Measurements from ENCODE around the gene TTC28.

TTC28 gene

GRCh38 chr22:27949421-27949820 lies 730.2 kb downstream of the TTC28 start:
- Histone ChIP-seq H3K4me3 (ENCODE audit: low read depth in 1 of 2, low read length in 1 of 2) (no peak overlapping the region), H3K27ac (no peak overlapping the region), H3K9me3 (no peaks in the 10 kb centered on the region), H3K27me3 (no peaks in the 10 kb centered on the region), H3K36me3 (no peaks in the 10 kb centered on the region), H3K4me1 (ENCODE audit: control insufficient read depth in 1 of 2, insufficient read depth in 1 of 2, low read depth in 1 of 2, low read length in 1 of 2) (no peaks in the 10 kb centered on the region)
- TF ChIP-seq CTCF (IDR thresholded peaks at IDR 0.05) = no peak

- no peaks in the 10 kb centered on the region for H3K4me1 ChIP-seq (ENCODE audit: control insufficient read depth in 1 of 2, insufficient read depth in 1 of 2, low read depth in 1 of 2, low read length in 1 of 2)
- TF ChIP-seq CTCF (IDR thresholded peaks at IDR 0.05) = no peak
- no peaks in the 10 kb centered on the region for H3K9me3 ChIP-seq
- no peak overlapping the region for H3K4me3 ChIP-seq (ENCODE audit: low read depth in 1 of 2, low read length in 1 of 2)
- H3K27ac ChIP-seq = no peak overlapping the region
- no peaks in the 10 kb centered on the region for H3K27me3 ChIP-seq
- H3K36me3 ChIP-seq = no peaks in the 10 kb centered on the region
Observed at GRCh38 chr22:27948569-27948968, 731.1 kb downstream of the TTC28 start.

- Histone ChIP-seq H3K36me3 (no peaks in the 10 kb centered on the region), H3K27ac (no peak overlapping the region), H3K4me1 (ENCODE audit: control insufficient read depth in 1 of 2, insufficient read depth in 1 of 2, low read depth in 1 of 2, low read length in 1 of 2) (no peaks in the 10 kb centered on the region), H3K4me3 (ENCODE audit: low read depth in 1 of 2, low read length in 1 of 2) (no peak overlapping the region), H3K27me3 (no peaks in the 10 kb centered on the region), H3K9me3 (no peaks in the 10 kb centered on the region)
- no peak for TF ChIP-seq CTCF (IDR thresholded peaks at IDR 0.05)
Observed at GRCh38 chr22:27947448-27947847, 732.2 kb downstream of the TTC28 start.

GRCh38 chr22:27941143-27941542 lies 738.5 kb downstream of the TTC28 start:
- H3K36me3 ChIP-seq = no peaks in the 10 kb centered on the region
- no peaks in the 10 kb centered on the region for H3K4me1 ChIP-seq (ENCODE audit: control insufficient read depth in 1 of 2, insufficient read depth in 1 of 2, low read depth in 1 of 2, low read length in 1 of 2)
- TF ChIP-seq CTCF (IDR thresholded peaks at IDR 0.05) = no peak
- H3K27ac ChIP-seq = no peak overlapping the region
- no peaks in the 10 kb centered on the region for H3K27me3 ChIP-seq
- no peak overlapping the region for H3K4me3 ChIP-seq (ENCODE audit: low read depth in 1 of 2, low read length in 1 of 2)
- no peaks in the 10 kb centered on the region for H3K9me3 ChIP-seq

- Histone ChIP-seq H3K27ac (no peak overlapping the region), H3K9me3 (no peaks in the 10 kb centered on the region), H3K4me3 (ENCODE audit: low read depth in 1 of 2, low read length in 1 of 2) (no peak overlapping the region), H3K36me3 (no peaks in the 10 kb centered on the region), H3K27me3 (no peaks in the 10 kb centered on the region), H3K4me1 (ENCODE audit: control insufficient read depth in 1 of 2, insufficient read depth in 1 of 2, low read depth in 1 of 2, low read length in 1 of 2) (no peaks in the 10 kb centered on the region)
- no peak for TF ChIP-seq CTCF (IDR thresholded peaks at IDR 0.05)
Observed at GRCh38 chr22:27937453-27937852, 742.2 kb downstream of the TTC28 start.

- Histone ChIP-seq H3K27ac (no peak overlapping the region), H3K4me3 (ENCODE audit: low read depth in 1 of 2, low read length in 1 of 2) (no peak overlapping the region), H3K4me1 (ENCODE audit: control insufficient read depth in 1 of 2, insufficient read depth in 1 of 2, low read depth in 1 of 2, low read length in 1 of 2) (no peaks in the 10 kb centered on the region), H3K9me3 (no peaks in the 10 kb centered on the region), H3K36me3 (no peaks in the 10 kb centered on the region), H3K27me3 (no peaks in the 10 kb centered on the region)
- no peak for TF ChIP-seq CTCF (IDR thresholded peaks at IDR 0.05)
Observed at GRCh38 chr22:27935897-27936296, 743.7 kb downstream of the TTC28 start.

All from neutrophil (primary cell).